HepG2 (cell line): Measurements from ENCODE around the gene PCSK6. TPM values are rescaled to one million over a fixed set of nuclear protein-coding genes. Genes with fewer than 3 reads are reported as not detected.

Source experiments
- ATAC-seq: fragments of 200-7000 bp; cut with Tn5 transposase; 3 replicates; pipeline ENCODE4 v1.9.1; 2020; ENCODE audit warnings: mild to moderate bottlenecking, moderate library complexity
- BruUV-seq: library from RNA; stranded (reverse); fragments of 400-500 nt; replicated peaks from 2 replicates; lab custom pipeline; 2021; lab: Mats Ljungman, UMichigan
- CTCF ChIA-PET: fragments of 300-600 bp; formaldehyde crosslinking; extraction: SDS; loops from one replicate; lab custom pipeline; 2021; ENCODE audit warnings: low total read pairs, inconsistent platforms, low intra/inter-chr PET ratio; lab: Yijun Ruan, JAX
- POLR2A ChIA-PET: fragments of 350-600 bp; sonication (Branson Sonifier 250); formaldehyde crosslinking; loops from one replicate; lab custom pipeline; 2020; ENCODE audit warnings: antibody characterized with exemption, inconsistent platforms; lab: Yijun Ruan, JAX
- DNase-seq: peaks from one replicate; pipeline ENCODE4 v3.0.0-alpha.2; 2015; ENCODE audit warnings: low spot score
- FAIRE-seq: peaks from 3 replicates; lab custom pipeline; 2011; peaks lifted over from hg19 to GRCh38; lab: Jason Lieb, UNC
- H2AFZ ChIP-seq: one replicate; pipeline ENCODE4 v1.6.1; 2011; ENCODE audit warnings: low read length, inconsistent platforms
- H3K27ac ChIP-seq: fragments of 300-600 bp; 3 replicates; pipeline ENCODE4 v1.8.0; 2011; ENCODE audit warnings: mixed run types, mild to moderate bottlenecking, mixed read lengths, low read length, inconsistent platforms; ENCODE audit not compliant: insufficient read depth; ENCODE audit errors: extremely low read length
- H3K27me3 ChIP-seq, 2 experiments: fragments of 200-600 bp in 1 of 2; 2 replicates in 1 of 2; 3 replicates in 1 of 2; pipeline versions ENCODE4 v1.6.0 to v1.8.0; 2011; ENCODE audit warnings: low read length in 2 of 2, mild to moderate bottlenecking in 2 of 2, moderate library complexity in 2 of 2, inconsistent platforms in 1 of 2; ENCODE audit not compliant: insufficient read depth in 2 of 2, control insufficient read depth in 1 of 2
- H3K36me3 ChIP-seq, 2 experiments: fragments of 200-600 bp in 1 of 2; replicated peaks in 1 of 2; 2 replicates in 1 of 2; 3 replicates in 1 of 2; pipeline versions ENCODE4 v1.5.1 to v1.8.0; 2011; ENCODE audit warnings: low read length in 2 of 2, inconsistent platforms in 1 of 2; ENCODE audit not compliant: insufficient read depth in 2 of 2, control insufficient read depth in 1 of 2
- H3K4me1 ChIP-seq: 2 replicates; pipeline ENCODE4 v1.5.1; 2012; ENCODE audit warnings: low read length, inconsistent platforms; ENCODE audit not compliant: insufficient read depth
- H3K4me2 ChIP-seq: 2 replicates; pipeline ENCODE4 v1.6.0; 2011; ENCODE audit warnings: low read depth, low read length, inconsistent platforms
- H3K4me3 ChIP-seq, 3 experiments: fragments of 200-600 bp in 1 of 3; sonication (generic), shearing (Covaris generic) in 1 of 3; replicated peaks in 1 of 3; 2 replicates each; pipeline ENCODE4 v1.5.1; 2011 to 2016; ENCODE audit warnings: low read length in 3 of 3, inconsistent platforms in 2 of 3, low read depth in 2 of 3, mild to moderate bottlenecking in 2 of 3, control low read depth in 1 of 3, mixed read lengths in 1 of 3; ENCODE audit not compliant: insufficient read depth in 1 of 3
- H3K79me2 ChIP-seq: one replicate; pipeline ENCODE4 v1.6.1; 2011; ENCODE audit warnings: low read length, inconsistent platforms; ENCODE audit not compliant: insufficient read depth
- H3K9ac ChIP-seq: 2 replicates; pipeline ENCODE4 v1.6.0; 2011; ENCODE audit warnings: mild to moderate bottlenecking, low read depth, low read length, inconsistent platforms; ENCODE audit not compliant: insufficient read depth
- H3K9me3 ChIP-seq: 2 replicates; pipeline ENCODE4 v1.5.1; 2012; ENCODE audit warnings: mild to moderate bottlenecking, low read length
- H4K20me1 ChIP-seq: 2 replicates; pipeline ENCODE4 v1.6.0; 2011; ENCODE audit warnings: inconsistent platforms, mild to moderate bottlenecking, low read length, moderate library complexity; ENCODE audit not compliant: insufficient read depth
- HNF4A ChIP-seq: sonication (generic); formaldehyde crosslinking; IDR thresholded peaks from 2 replicates; pipeline ENCODE4 v1.4.0; 2020; ENCODE audit warnings: missing genetic modification reagents
- IRF9 ChIP-seq: sonication (generic); formaldehyde crosslinking; IDR thresholded peaks from 2 replicates; pipeline ENCODE4 v1.8.0; 2022; ENCODE audit warnings: missing genetic modification reagents, mild to moderate bottlenecking, borderline replicate concordance
- MNT ChIP-seq: fragments of 450-650 bp; IDR thresholded peaks from 2 replicates; pipeline ENCODE4 v1.6.1; 2016
- NCOA1 ChIP-seq: sonication (generic); formaldehyde crosslinking; IDR thresholded peaks from 2 replicates; pipeline ENCODE4 v1.9.0; 2021; ENCODE audit warnings: missing genetic modification reagents
- SP1 ChIP-seq, 2 experiments: fragments of 450-650 bp in 1 of 2; sonication (generic) in 1 of 2; formaldehyde crosslinking in 1 of 2; IDR thresholded peaks; 2 replicates each; pipeline versions ENCODE4 v1.4.0 to v1.6.1; 2016 to 2020; ENCODE audit warnings: missing genetic modification reagents in 1 of 2
- U2AF1 ChIP-seq: fragments of 200-400 bp; formaldehyde crosslinking; optimal IDR thresholded peaks from 2 replicates; pipeline ENCODE3; 2017; ENCODE audit warnings: mild to moderate bottlenecking, low read depth, low read length
- ZNF121 ChIP-seq: sonication (generic); formaldehyde crosslinking; IDR thresholded peaks from 2 replicates; pipeline ENCODE4 v1.5.0; 2020; ENCODE audit warnings: mild to moderate bottlenecking, missing genetic modification reagents
- ZNF460 ChIP-seq: sonication (generic); formaldehyde crosslinking; IDR thresholded peaks from 2 replicates; pipeline ENCODE4 v1.5.1; 2020; ENCODE audit warnings: missing genetic modification reagents, mild to moderate bottlenecking, borderline replicate concordance
- ZNF784 ChIP-seq: sonication (generic); formaldehyde crosslinking; IDR thresholded peaks from 2 replicates; pipeline ENCODE4 v1.5.1; 2020; ENCODE audit warnings: missing genetic modification reagents, mild to moderate bottlenecking, borderline replicate concordance
- WGBS: methylation state at CpG from one replicate; pipeline ENCODE4 v1.1.6; 2017; ENCODE audit warnings: low lambda C conversion rate; 5-methylcytosine and 5-hydroxymethylcytosine counted together
- in situ Hi-C: cut with HindIII; loops from 2 replicates; pipeline ENCODE4 v1.10.0; 2017; ENCODE audit warnings: low pct_unique_long_range_greater_than_20kb; ENCODE audit not compliant: extremely low pct_ligation_motif_present
- intact Hi-C: fragments of 100-400 bp; cut with micrococcal nuclease; formaldehyde crosslinking; loops from one replicate; pipeline ENCODE4 v1.10.0; 2022; ENCODE audit not compliant: unreplicated experiment
- polyA plus RNA-seq, 8 experiments: library from polyadenylated mRNA; depleted of rRNA in 3 of 8; stranded (reverse) in 7 of 8; unstranded in 1 of 8; fragments of >200 nt; fragmentation: Illumina TruSeq in 4 of 8; extraction: Trizol in 4 of 8; gene quantifications; 2 replicates each; pipeline versions ENCODE4 v1.2.1 to v1.2.3, GENCODE V29; 2011 to 2016; ENCODE audit warnings: low read depth in 4 of 8, missing spikeins in 1 of 8, mixed read lengths in 1 of 8; ENCODE audit not compliant: insufficient read depth in 1 of 8
- total RNA-seq, 5 experiments: library from RNA; depleted of rRNA; stranded (reverse); fragments of >200 nt; fragmentation: Illumina TruSeq; extraction: Trizol; gene quantifications; 2 replicates each; pipeline ENCODE4 v1.2.3, GENCODE V29; 2016; ENCODE audit warnings: low read depth in 1 of 5
- TF ChIP-seq, protein P1 (sequence below): sonication (generic); formaldehyde crosslinking; conservative IDR thresholded peaks from 2 replicates; pipeline ENCODE4 v1.4.0; 2020; ENCODE audit warnings: mild to moderate bottlenecking, missing genetic modification reagents, moderate library complexity
- TF ChIP-seq, protein P2 (sequence below): sonication (generic); formaldehyde crosslinking; IDR thresholded peaks from 2 replicates; pipeline ENCODE4 v1.4.0; 2020; ENCODE audit warnings: missing genetic modification reagents
- TF ChIP-seq, protein P3 (sequence below): sonication (generic); formaldehyde crosslinking; IDR thresholded peaks from 2 replicates; pipeline ENCODE4 v1.4.0; 2020; ENCODE audit warnings: missing genetic modification reagents

PCSK6 gene
- total and polyA plus RNA-seq, 2 of the 13 experiments (the other 11 are each of a cell fraction or from before 2014, with no cell fraction given): 56.5 to 155 TPM

GRCh38 chr15:101469520-101470288, 19.8 kb downstream of the PCSK6 start (continued):
- TF ChIP-seq, protein P1, sequence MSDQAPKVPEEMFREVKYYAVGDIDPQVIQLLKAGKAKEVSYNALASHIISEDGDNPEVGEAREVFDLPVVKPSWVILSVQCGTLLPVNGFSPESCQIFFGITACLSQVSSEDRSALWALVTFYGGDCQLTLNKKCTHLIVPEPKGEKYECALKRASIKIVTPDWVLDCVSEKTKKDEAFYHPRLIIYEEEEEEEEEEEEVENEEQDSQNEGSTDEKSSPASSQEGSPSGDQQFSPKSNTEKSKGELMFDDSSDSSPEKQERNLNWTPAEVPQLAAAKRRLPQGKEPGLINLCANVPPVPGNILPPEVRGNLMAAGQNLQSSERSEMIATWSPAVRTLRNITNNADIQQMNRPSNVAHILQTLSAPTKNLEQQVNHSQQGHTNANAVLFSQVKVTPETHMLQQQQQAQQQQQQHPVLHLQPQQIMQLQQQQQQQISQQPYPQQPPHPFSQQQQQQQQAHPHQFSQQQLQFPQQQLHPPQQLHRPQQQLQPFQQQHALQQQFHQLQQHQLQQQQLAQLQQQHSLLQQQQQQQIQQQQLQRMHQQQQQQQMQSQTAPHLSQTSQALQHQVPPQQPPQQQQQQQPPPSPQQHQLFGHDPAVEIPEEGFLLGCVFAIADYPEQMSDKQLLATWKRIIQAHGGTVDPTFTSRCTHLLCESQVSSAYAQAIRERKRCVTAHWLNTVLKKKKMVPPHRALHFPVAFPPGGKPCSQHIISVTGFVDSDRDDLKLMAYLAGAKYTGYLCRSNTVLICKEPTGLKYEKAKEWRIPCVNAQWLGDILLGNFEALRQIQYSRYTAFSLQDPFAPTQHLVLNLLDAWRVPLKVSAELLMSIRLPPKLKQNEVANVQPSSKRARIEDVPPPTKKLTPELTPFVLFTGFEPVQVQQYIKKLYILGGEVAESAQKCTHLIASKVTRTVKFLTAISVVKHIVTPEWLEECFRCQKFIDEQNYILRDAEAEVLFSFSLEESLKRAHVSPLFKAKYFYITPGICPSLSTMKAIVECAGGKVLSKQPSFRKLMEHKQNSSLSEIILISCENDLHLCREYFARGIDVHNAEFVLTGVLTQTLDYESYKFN (CRISPR knock-in tag): peak; percentile 40; the same call in 1 of the 2 replicates
- TF ChIP-seq IRF9 (CRISPR knock-in tag) (no peak), HNF4A (peak; percentile 58), MNT (no peak)

DNA sequence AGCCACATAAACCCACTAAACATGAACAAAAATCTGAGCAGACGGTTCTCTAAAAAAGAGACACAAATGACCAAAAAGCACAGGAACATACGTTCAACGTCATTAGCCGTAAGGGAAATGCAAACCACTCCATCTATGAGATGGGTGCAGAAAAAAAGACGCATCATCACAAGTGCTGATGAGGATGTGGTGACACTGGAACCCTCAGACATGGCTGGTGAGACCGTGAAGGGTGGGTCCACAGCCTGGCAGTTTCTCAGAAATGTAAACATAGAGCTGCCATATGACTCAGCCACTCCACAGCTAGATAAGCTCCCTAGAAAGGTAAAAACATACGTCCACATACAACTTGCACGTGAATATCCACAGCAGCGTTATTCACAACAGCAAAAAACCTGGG, 23.3 kb downstream of the PCSK6 start:
- peaks cover 7 to 25% of the 10 kb centered on the region in 2 experiments for H3K36me3 ChIP-seq
- BruUV-seq: no TSS peak
- H3K4me2 ChIP-seq: no peak overlapping the region
- no peak for FAIRE-seq
- 98% methylated on average over 9 of the region's 9 CpGs for WGBS
- peaks cover 92% of the 10 kb centered on the region for H3K79me2 ChIP-seq
- CTCF ChIA-PET: no interaction called here
- no peak overlapping the region for H3K9ac ChIP-seq
- in situ Hi-C loops: no loop called here
- POLR2A ChIA-PET: no interaction called here
- no peak overlapping the region for H2AFZ ChIP-seq
- intact Hi-C loops: no loop called here
- no peak overlapping the region for H3K4me3 ChIP-seq
- no peak overlapping the region for H3K27ac ChIP-seq
- H4K20me1 ChIP-seq: no peaks in the 10 kb centered on the region
- H3K9me3 ChIP-seq: no peaks in the 10 kb centered on the region
- H3K4me1 ChIP-seq: peaks cover 30% of the 10 kb centered on the region
- DNase-seq: no peak
- H3K27me3 ChIP-seq: no peaks in the 10 kb centered on the region
- no peak for ATAC-seq
- TF ChIP-seq ZNF460 (CRISPR knock-in tag): no peak
- TF ChIP-seq SP1 (IDR thresholded peaks at IDR 0.05): no peak
- TF ChIP-seq SP1 (CRISPR knock-in tag; IDR thresholded peaks at IDR 0.05): no peak
- no peak for TF ChIP-seq U2AF1
- no peak for TF ChIP-seq ZNF121 (CRISPR knock-in tag)
- no peak for TF ChIP-seq NCOA1 (CRISPR knock-in tag)
- TF ChIP-seq ZNF784 (CRISPR knock-in tag): no peak
- TF ChIP-seq, protein P2, sequence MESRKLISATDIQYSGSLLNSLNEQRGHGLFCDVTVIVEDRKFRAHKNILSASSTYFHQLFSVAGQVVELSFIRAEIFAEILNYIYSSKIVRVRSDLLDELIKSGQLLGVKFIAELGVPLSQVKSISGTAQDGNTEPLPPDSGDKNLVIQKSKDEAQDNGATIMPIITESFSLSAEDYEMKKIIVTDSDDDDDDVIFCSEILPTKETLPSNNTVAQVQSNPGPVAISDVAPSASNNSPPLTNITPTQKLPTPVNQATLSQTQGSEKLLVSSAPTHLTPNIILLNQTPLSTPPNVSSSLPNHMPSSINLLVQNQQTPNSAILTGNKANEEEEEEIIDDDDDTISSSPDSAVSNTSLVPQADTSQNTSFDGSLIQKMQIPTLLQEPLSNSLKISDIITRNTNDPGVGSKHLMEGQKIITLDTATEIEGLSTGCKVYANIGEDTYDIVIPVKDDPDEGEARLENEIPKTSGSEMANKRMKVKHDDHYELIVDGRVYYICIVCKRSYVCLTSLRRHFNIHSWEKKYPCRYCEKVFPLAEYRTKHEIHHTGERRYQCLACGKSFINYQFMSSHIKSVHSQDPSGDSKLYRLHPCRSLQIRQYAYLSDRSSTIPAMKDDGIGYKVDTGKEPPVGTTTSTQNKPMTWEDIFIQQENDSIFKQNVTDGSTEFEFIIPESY (CRISPR knock-in tag): peak; percentile 47; the same call in 1 of the 2 replicates
- TF ChIP-seq, protein P3, sequence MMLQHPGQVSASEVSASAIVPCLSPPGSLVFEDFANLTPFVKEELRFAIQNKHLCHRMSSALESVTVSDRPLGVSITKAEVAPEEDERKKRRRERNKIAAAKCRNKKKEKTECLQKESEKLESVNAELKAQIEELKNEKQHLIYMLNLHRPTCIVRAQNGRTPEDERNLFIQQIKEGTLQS (CRISPR knock-in tag): no peak
